Mesenchymal stem cell (in vitro differentiated cells and primary cell): Measurements from ENCODE around the gene RAB11B.
"Not testable (repeated sequence)": the region's sequence is repeated elsewhere in the genome, so short reads cannot be mapped to it uniquely, and the experiment has no call there.

Source experiments
- DNase-seq: peaks from one replicate; pipeline ENCODE4 v3.0.0-alpha.2; 2013
- H2AFZ ChIP-seq: one replicate; pipeline ENCODE4 v1.6.1; 2013; ENCODE audit warnings: low read depth, mild to moderate bottlenecking, control low read depth, inconsistent platforms, low read length, moderate library complexity
- H2AK5ac ChIP-seq: 2 replicates; pipeline ENCODE4 v1.6.1; 2013; ENCODE audit warnings: low read length, moderate library complexity, mild to moderate bottlenecking, inconsistent platforms; ENCODE audit not compliant: severe bottlenecking
- H2BK120ac ChIP-seq: one replicate; pipeline ENCODE4 v1.6.1; 2013; ENCODE audit warnings: low read depth, mild to moderate bottlenecking, inconsistent platforms, low read length, moderate library complexity
- H2BK12ac ChIP-seq, 2 experiments: one replicate each; pipeline ENCODE4 v1.6.1; 2013; ENCODE audit warnings: inconsistent platforms in 2 of 2, low read length in 2 of 2, mild to moderate bottlenecking in 2 of 2, moderate library complexity in 2 of 2, control low read depth in 1 of 2
- H2BK15ac ChIP-seq: one replicate; pipeline ENCODE4 v1.6.1; 2013; ENCODE audit warnings: mild to moderate bottlenecking, low read depth, inconsistent platforms; ENCODE audit not compliant: poor library complexity, severe bottlenecking
- H2BK5ac ChIP-seq: 2 replicates; pipeline ENCODE4 v1.6.1; 2013; ENCODE audit warnings: low read depth, mild to moderate bottlenecking, low read length, control low read depth, inconsistent platforms; ENCODE audit not compliant: poor library complexity, severe bottlenecking
- H3K14ac ChIP-seq, 2 experiments: one replicate each; pipeline ENCODE4 v1.6.1; 2013; ENCODE audit warnings: inconsistent platforms in 2 of 2, low read length in 2 of 2, control low read depth in 1 of 2, mild to moderate bottlenecking in 1 of 2, moderate library complexity in 1 of 2
- H3K18ac ChIP-seq, 2 experiments: one replicate each; pipeline ENCODE4 v1.6.1; 2013; ENCODE audit warnings: inconsistent platforms in 2 of 2, low read length in 2 of 2, control low read depth in 1 of 2, low read depth in 1 of 2, mild to moderate bottlenecking in 1 of 2
- H3K23ac ChIP-seq, 2 experiments: one replicate each; pipeline ENCODE4 v1.6.1; 2013; ENCODE audit warnings: inconsistent platforms in 2 of 2, low read length in 2 of 2, mild to moderate bottlenecking in 2 of 2, moderate library complexity in 2 of 2, control low read depth in 1 of 2
- H3K27ac ChIP-seq: 2 replicates; pipeline ENCODE4 v1.5.1; 2013; ENCODE audit warnings: mild to moderate bottlenecking, moderate library complexity, low read length, control low read depth, inconsistent platforms; ENCODE audit not compliant: poor library complexity, severe bottlenecking
- H3K27me3 ChIP-seq, 2 experiments: 2 replicates each; pipeline versions ENCODE4 v1.6.1 to v1.7.0; 2013; ENCODE audit warnings: low read length in 2 of 2, mild to moderate bottlenecking in 2 of 2, moderate library complexity in 2 of 2, control low read depth in 1 of 2, inconsistent platforms in 1 of 2; ENCODE audit not compliant: control insufficient read depth in 1 of 2, insufficient read depth in 1 of 2
- H3K36me3 ChIP-seq, 2 experiments: 2 replicates each; pipeline versions ENCODE4 v1.6.1 to v1.7.0; 2013; ENCODE audit warnings: low read length in 2 of 2, control low read depth in 1 of 2, inconsistent platforms in 1 of 2, low read depth in 1 of 2, mild to moderate bottlenecking in 1 of 2; ENCODE audit not compliant: insufficient read depth in 2 of 2, control insufficient read depth in 1 of 2
- H3K4ac ChIP-seq, 2 experiments: one replicate each; pipeline ENCODE4 v1.6.1; 2013; ENCODE audit warnings: inconsistent platforms in 2 of 2, low read length in 2 of 2, mild to moderate bottlenecking in 2 of 2, moderate library complexity in 2 of 2, control low read depth in 1 of 2, low read depth in 1 of 2
- H3K4me1 ChIP-seq: 2 replicates; pipeline ENCODE4 v1.6.1; 2013; ENCODE audit warnings: low read depth, low read length, control low read depth; ENCODE audit not compliant: control insufficient read depth, insufficient read depth
- H3K4me2 ChIP-seq: 2 replicates; pipeline ENCODE4 v1.6.1; 2013; ENCODE audit warnings: low read length, mild to moderate bottlenecking, inconsistent platforms; ENCODE audit not compliant: poor library complexity, severe bottlenecking
- H3K4me3 ChIP-seq, 2 experiments: 2 replicates each; pipeline versions ENCODE4 v1.5.1 to v1.7.0; 2013; ENCODE audit warnings: low read length in 2 of 2, mild to moderate bottlenecking in 2 of 2, control low read depth in 1 of 2, low read depth in 1 of 2; ENCODE audit not compliant: insufficient read depth in 1 of 2
- H3K79me1 ChIP-seq: replicated peaks from 2 replicates; pipeline ENCODE4 v1.6.1; 2013; ENCODE audit warnings: mild to moderate bottlenecking, control low read depth, low read length, inconsistent platforms; ENCODE audit not compliant: poor library complexity, severe bottlenecking
- H3K9ac ChIP-seq: 2 replicates; pipeline ENCODE4 v1.7.0; 2013; ENCODE audit warnings: mild to moderate bottlenecking, low read length, moderate library complexity
- H3K9me3 ChIP-seq: 2 replicates; pipeline ENCODE4 v1.7.0; 2013; ENCODE audit warnings: mild to moderate bottlenecking, low read length; ENCODE audit not compliant: control insufficient read depth
- H4K8ac ChIP-seq: one replicate; pipeline ENCODE4 v1.6.1; 2013; ENCODE audit warnings: inconsistent platforms, mild to moderate bottlenecking, low read length, moderate library complexity
- H4K91ac ChIP-seq: one replicate; pipeline ENCODE4 v1.6.1; 2013; ENCODE audit warnings: mild to moderate bottlenecking, low read length, inconsistent platforms
- WGBS: methylation state at CpG from one replicate; pipeline ENCODE4 v1.1.7; 2013; ENCODE audit warnings: mixed read lengths; 5-methylcytosine and 5-hydroxymethylcytosine counted together

RAB11B gene

DNA sequence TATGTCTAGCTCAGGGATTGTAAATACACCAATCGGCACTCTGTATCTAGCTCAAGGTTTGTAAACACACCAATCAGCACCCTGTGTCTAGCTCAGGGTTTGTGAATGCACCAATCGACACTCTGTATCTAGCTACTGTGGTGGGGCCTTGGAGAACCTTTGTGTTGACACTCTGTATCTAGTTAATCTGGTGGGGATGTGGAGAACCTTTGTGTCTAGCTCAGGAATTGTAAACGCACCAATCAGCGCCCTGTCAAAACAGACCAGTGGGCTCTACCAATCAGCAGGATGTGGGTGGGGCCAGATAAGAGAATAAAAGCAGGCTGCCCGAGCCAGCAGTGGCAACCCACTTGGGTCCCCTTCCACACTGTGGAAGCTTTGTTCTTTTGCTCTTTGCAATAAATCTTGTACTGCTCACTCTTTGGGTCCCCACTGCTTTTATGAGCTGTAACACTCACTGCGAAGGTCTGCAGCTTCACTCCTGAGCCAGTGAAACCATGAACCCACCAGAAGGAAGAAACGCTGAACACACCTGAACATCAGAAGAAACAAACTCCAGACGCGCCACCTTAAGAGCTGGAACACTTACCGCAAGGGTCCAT, 13.7 kb upstream of the RAB11B start:
- not testable (repeated sequence) for DNase-seq, H2BK5ac ChIP-seq, H2BK15ac ChIP-seq, H3K27me3 ChIP-seq, H2BK120ac ChIP-seq, H2AFZ ChIP-seq, H3K18ac ChIP-seq, H4K8ac ChIP-seq, H3K14ac ChIP-seq, H3K9me3 ChIP-seq, H3K4me1 ChIP-seq, H3K9ac ChIP-seq, H3K23ac ChIP-seq, H2AK5ac ChIP-seq, H3K4ac ChIP-seq, H4K91ac ChIP-seq, H3K27ac ChIP-seq, H3K79me1 ChIP-seq, H3K4me2 ChIP-seq, H3K4me3 ChIP-seq, H2BK12ac ChIP-seq
- peaks cover 23 to 32% of the 10 kb centered on the region in 2 experiments for H3K36me3 ChIP-seq
- 94% methylated on average over 9 of the region's 10 CpGs for WGBS

DNA sequence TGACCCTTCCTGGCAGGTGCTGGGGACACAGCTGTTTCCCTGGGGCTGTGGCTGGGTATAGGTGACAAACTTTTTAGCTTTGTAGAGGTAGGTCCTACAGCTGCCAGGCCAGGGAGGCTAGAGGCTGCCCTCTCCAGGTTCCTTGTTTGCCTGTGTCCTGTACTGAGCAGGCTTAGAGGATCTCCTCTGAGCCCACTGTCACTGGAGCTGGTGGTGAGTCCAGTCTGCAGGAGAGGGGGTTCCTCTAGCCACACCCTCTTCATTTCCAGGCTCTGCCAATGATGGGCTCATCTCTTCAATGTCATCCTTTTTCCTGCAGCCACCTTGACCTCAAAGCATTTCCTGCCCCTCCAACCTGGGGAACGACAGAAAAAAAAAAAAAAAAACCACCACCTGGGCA, 12.6 kb upstream of the RAB11B start:
- Histone ChIP-seq H2BK15ac (no peak overlapping the region), H3K27ac (no peak overlapping the region), H3K4me3 (no peak overlapping the region), H3K23ac (no peak overlapping the region), H3K79me1 (peaks cover 6% of the 10 kb centered on the region), H3K4me2 (no peak overlapping the region), H2BK5ac (no peak overlapping the region), H3K4me1 (peaks cover 5% of the 10 kb centered on the region), H3K9ac (no peak overlapping the region), H4K91ac (no peak overlapping the region), H2AFZ (no peak overlapping the region), H3K36me3 (peaks cover 20 to 29% of the 10 kb centered on the region in 2 experiments), H2BK120ac (no peak overlapping the region), H3K14ac (no peak overlapping the region), H3K4ac (no peak overlapping the region), H4K8ac (no peak overlapping the region), H2AK5ac (no peak overlapping the region), H2BK12ac (no peak overlapping the region), H3K27me3 (no peaks in the 10 kb centered on the region), H3K18ac (no peak overlapping the region), H3K9me3 (no peaks in the 10 kb centered on the region)
- WGBS: no CpG with 5 or more reads among the region's 1 CpG
- no peak for DNase-seq

DNA sequence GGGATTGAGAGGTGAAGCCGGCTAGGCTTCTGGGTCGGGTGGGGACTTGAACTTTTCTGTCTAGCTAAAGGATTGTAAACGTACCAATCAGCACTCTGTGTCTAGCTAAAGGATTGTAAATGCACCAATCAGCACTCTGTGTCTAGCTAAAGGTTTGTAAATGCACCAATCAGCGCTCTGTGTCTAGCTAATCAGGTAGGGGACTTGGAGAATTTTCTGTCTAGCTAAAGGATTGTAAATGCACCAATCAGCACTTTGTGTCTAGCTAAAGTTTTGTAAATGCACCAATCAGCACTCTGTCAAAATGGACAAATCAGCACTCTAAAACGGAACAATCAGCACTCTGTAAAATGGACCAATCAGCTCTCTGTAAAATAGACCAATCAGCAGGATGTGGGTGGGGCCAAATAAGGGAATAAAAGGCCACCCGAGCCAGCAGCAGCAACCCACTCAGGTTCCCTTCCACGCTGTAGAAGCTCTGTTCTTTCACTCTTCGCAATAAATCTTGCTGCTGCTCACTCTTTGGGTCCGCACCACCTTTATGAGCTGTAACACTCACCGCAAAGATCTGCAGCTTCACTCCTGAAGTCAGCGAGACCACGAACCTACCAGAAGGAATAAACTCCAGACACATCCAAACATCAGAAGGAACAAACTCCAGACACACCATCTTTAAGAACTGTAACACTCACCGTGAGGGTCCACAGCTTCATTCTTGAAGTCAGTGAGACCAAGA, 10.8 kb upstream of the RAB11B start:
- not testable (repeated sequence) for DNase-seq, H3K18ac ChIP-seq, H2AK5ac ChIP-seq, H2BK15ac ChIP-seq, H2AFZ ChIP-seq, H3K9ac ChIP-seq, H4K91ac ChIP-seq, H3K27me3 ChIP-seq, H3K4me3 ChIP-seq, H3K4me2 ChIP-seq, H3K14ac ChIP-seq, H2BK5ac ChIP-seq, H3K4ac ChIP-seq, H3K27ac ChIP-seq, H3K79me1 ChIP-seq, H3K4me1 ChIP-seq, H2BK120ac ChIP-seq, H3K9me3 ChIP-seq, H2BK12ac ChIP-seq, H4K8ac ChIP-seq, H3K23ac ChIP-seq
- peaks cover 5 to 15% of the 10 kb centered on the region in 2 experiments for H3K36me3 ChIP-seq
- WGBS: 96% methylated on average over 12 of the region's 13 CpGs

DNA sequence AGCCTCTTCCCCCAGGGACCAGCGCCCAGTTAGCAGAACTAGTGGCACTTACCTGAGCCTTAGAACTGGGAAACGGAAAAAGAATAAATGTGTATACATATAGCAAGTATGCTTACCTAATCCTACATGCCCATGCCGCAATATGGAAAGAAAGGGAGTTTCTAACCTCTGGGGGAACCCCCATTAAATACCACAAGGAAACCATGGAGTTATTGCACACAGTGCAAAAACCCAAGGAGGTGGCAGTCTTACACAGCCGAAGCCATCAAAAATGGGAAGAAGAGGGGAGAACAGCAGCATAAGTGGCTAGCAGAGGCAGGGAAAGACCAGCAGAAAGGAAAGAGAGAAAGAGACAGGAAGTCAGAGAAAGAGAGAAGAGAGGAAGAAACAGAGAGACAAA, 5.6 kb upstream of the RAB11B start:
- H3K79me1 ChIP-seq, H4K91ac ChIP-seq, H4K8ac ChIP-seq, H3K4ac ChIP-seq, H3K18ac ChIP-seq, H3K23ac ChIP-seq, H2BK12ac ChIP-seq, H3K4me3 ChIP-seq, H3K9me3 ChIP-seq, H2AK5ac ChIP-seq, H3K9ac ChIP-seq, H2BK15ac ChIP-seq, H3K27ac ChIP-seq, H3K36me3 ChIP-seq, H3K27me3 ChIP-seq, DNase-seq, H3K4me1 ChIP-seq, H2BK5ac ChIP-seq, H2AFZ ChIP-seq, H3K14ac ChIP-seq, H3K4me2 ChIP-seq, H2BK120ac ChIP-seq: not testable (repeated sequence)
- 56% methylated on average over 1 of the region's 4 CpGs for WGBS
